WERI-Rb-1 (cell line): ENCODE measurements around the gene TP73.

Experiments used
- DNase-seq: peaks from one replicate; pipeline ENCODE4 v3.0.0-alpha.2; 2020
- H3K27ac ChIP-seq: fragments of 250-450 bp; sonication (Bioruptor Pico); 2 replicates; pipeline ENCODE4 v1.5.1; 2020; ENCODE audit warnings: mild to moderate bottlenecking, moderate library complexity
- H3K27me3 ChIP-seq: fragments of 250-450 bp; sonication (Bioruptor Pico); 2 replicates; pipeline ENCODE4 v1.5.1; 2021; ENCODE audit warnings: mild to moderate bottlenecking, low read depth, moderate library complexity; ENCODE audit not compliant: insufficient read depth, severe bottlenecking
- H3K36me3 ChIP-seq: fragments of 250-450 bp; sonication (Bioruptor Pico); 2 replicates; pipeline ENCODE4 v1.5.1; 2020; ENCODE audit warnings: mild to moderate bottlenecking, moderate library complexity
- H3K4me3 ChIP-seq: 2 replicates; pipeline ENCODE4 v1.5.1; 2011; ENCODE audit warnings: low read depth, mild to moderate bottlenecking, control low read depth, low read length
- H3K9me3 ChIP-seq: fragments of 250-450 bp; sonication (Bioruptor Pico); 2 replicates; pipeline ENCODE4 v1.5.1; 2021; ENCODE audit warnings: mild to moderate bottlenecking, moderate library complexity; ENCODE audit not compliant: severe bottlenecking
- CTCF ChIP-seq: IDR thresholded peaks from 2 replicates; pipeline ENCODE4 v1.5.1; 2011; ENCODE audit warnings: low read depth, mild to moderate bottlenecking, control low read depth, inconsistent platforms, low read length

TP73 gene

GRCh38 chr1:3662080-3662671 lies 9.9 kb downstream of the TP73 start:
- Histone ChIP-seq H3K9me3 (no peaks in the 10 kb centered on the region), H3K27me3 (no peaks in the 10 kb centered on the region), H3K4me3 (no peak overlapping the region), H3K36me3 (peaks cover 21% of the 10 kb centered on the region), H3K27ac (no peak overlapping the region)
- DNase-seq: no peak
- no peak for TF ChIP-seq CTCF

DNA sequence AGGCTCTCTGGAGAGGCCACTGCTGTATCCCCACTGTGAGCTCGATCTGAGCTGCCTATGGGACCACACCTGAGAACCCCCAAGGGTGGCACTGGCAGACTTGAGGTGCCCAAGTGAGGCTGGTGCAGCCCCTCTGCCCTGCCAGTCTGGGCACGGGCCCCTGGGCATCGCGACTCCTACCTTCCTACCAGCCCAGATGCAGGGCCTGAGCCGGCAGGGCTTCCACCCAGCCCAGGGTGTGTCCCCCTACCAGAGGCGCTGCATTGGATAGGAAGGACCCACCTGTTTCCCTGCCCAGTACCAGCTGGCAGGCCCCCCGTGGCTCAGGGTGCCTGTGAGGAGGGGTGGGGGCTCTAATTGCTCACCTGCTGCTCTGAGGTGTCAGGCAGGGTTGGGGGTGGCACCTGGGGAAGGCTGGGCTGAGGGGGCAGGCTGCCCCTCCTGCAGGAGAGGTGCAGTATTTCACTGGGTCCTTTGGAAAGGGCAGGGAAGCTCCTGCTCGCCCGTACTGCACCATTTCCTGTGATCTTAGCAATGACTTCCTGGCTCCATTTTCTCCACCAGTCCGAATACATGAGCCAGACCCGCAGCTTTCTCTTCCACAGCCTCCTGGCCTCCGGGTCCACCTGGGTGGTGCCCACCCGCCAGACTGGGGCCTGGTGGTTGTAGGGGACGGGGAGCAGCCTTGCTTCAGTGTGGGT lies 11.8 kb downstream of the TP73 start:
- TF ChIP-seq CTCF: no peak
- H3K9me3 ChIP-seq: no peaks in the 10 kb centered on the region
- peaks cover 10% of the 10 kb centered on the region for H3K36me3 ChIP-seq
- no peak overlapping the region for H3K27ac ChIP-seq
- H3K4me3 ChIP-seq: no peak overlapping the region
- no peaks in the 10 kb centered on the region for H3K27me3 ChIP-seq
- peak; percentile 4 for DNase-seq

- Histone ChIP-seq H3K27me3 (no peaks in the 10 kb centered on the region), H3K4me3 (no peak overlapping the region), H3K36me3 (peaks cover 10% of the 10 kb centered on the region), H3K27ac (no peak overlapping the region), H3K9me3 (no peaks in the 10 kb centered on the region)
- no peak for TF ChIP-seq CTCF
- no peak for DNase-seq
Measured at GRCh38 chr1:3664700-3665375, 12.5 kb downstream of the TP73 start.

DNA sequence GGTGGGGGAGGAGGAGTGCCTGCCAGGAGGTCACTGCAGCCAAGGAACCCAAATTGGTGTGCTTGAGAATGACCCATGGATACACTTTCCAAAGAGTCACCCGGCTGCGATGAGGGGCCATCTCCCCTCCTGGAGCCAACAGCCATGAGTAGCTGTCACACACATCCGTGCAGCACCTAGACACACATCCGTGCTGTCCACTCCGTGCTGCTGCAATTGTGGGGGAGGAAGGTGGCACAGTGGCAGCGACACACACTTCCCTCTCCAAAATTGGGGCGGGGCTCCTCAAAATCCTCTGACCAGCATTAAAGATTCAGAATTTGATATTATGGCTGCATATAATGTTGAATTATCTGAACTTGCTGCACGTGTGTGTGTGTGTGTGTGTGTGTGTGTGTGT lies 15.8 kb downstream of the TP73 start:
- Histone ChIP-seq H3K27me3 (no peaks in the 10 kb centered on the region), H3K9me3 (no peaks in the 10 kb centered on the region), H3K27ac (no peak overlapping the region), H3K4me3 (no peak overlapping the region), H3K36me3 (peaks cover 3% of the 10 kb centered on the region)
- no peak for TF ChIP-seq CTCF
- no peak for DNase-seq

GRCh38 chr1:3668585-3669300 lies 16.4 kb downstream of the TP73 start:
- H3K4me3 ChIP-seq: no peak overlapping the region
- H3K27me3 ChIP-seq: no peaks in the 10 kb centered on the region
- DNase-seq: peak; percentile 61

More at GRCh38 chr1:3668585-3669300, 16.4 kb downstream of the TP73 start:
- Histone ChIP-seq H3K9me3 (no peaks in the 10 kb centered on the region), H3K27ac (no peak overlapping the region), H3K36me3 (peaks cover 3% of the 10 kb centered on the region)
- no peak for TF ChIP-seq CTCF
